HCT116 (cell line): ENCODE data around the gene KLHL9. TPM values are rescaled to one million over a fixed set of nuclear protein-coding genes. Genes with fewer than 3 reads are reported as not detected.

Experiments
- ATAC-seq: fragments of 200-7000 bp; cut with Tn5 transposase; 2 replicates; pipeline ENCODE4 v1.9.1; 2020; ENCODE audit warnings: mild to moderate bottlenecking, moderate library complexity
- BruUV-seq: library from RNA; stranded (reverse); fragments of 400-500 nt; replicated peaks from 2 replicates; lab custom pipeline; 2021; lab: Mats Ljungman, UMichigan
- CTCF ChIA-PET: fragments of 300-600 bp; sonication (Branson Sonifier 250); formaldehyde crosslinking; loops from one replicate; lab custom pipeline; 2021; ENCODE audit warnings: antibody characterized with exemption; lab: Charles Lee
- POLR2A ChIA-PET: fragments of 300-600, 350-600 bp; sonication (Branson Sonifier 250); formaldehyde crosslinking; loops from one replicate; lab custom pipeline; 2021; ENCODE audit warnings: antibody characterized with exemption; lab: Charles Lee
- RAD21 ChIA-PET, 2 experiments: fragments of 300-600 bp; sonication (Branson Sonifier 250); formaldehyde crosslinking; loops; one replicate each; lab custom pipeline; 2023; ENCODE audit warnings: low total read pairs in 2 of 2; ENCODE audit not compliant: uncharacterized antibody in 2 of 2, unreplicated experiment in 2 of 2, low non-redundant PET in 1 of 2; lab: Charles Lee
- DNase-seq: peaks from one replicate; pipeline ENCODE4 v3.0.0-alpha.2; 2010; ENCODE audit warnings: low read depth, low spot score
- H2AFZ ChIP-seq: fragments of 200-600 bp; shearing (Covaris generic), sonication (generic); 2 replicates; pipeline ENCODE4 v1.6.1; 2017; ENCODE audit warnings: low read depth, mixed run types, mixed read lengths, antibody characterized with exemption, low read length; ENCODE audit not compliant: poor library complexity, severe bottlenecking
- H3K27ac ChIP-seq: 2 replicates; pipeline ENCODE4 v1.5.1; 2012; ENCODE audit warnings: low read depth, low read length
- H3K27me3 ChIP-seq: fragments of 200-600 bp; sonication (generic); 2 replicates; pipeline ENCODE4 v1.6.1; 2016; ENCODE audit warnings: mixed run types, low read length, mixed read lengths; ENCODE audit not compliant: insufficient read depth
- H3K36me3 ChIP-seq, 2 experiments: fragments of 200-500 bp in 1 of 2; fragments of 200-600 bp in 1 of 2; sonication (Bioruptor generic) in 1 of 2; sonication (generic) in 1 of 2; 2 replicates each; pipeline versions ENCODE4 v1.5.1 to v1.6.1; 2014 to 2016; ENCODE audit warnings: low read length in 2 of 2, inconsistent platforms in 1 of 2, mixed read lengths in 1 of 2, mixed run types in 1 of 2; ENCODE audit not compliant: insufficient read depth in 2 of 2, control insufficient read depth in 1 of 2
- H3K4me1 ChIP-seq, 2 experiments: fragments of 200-600 bp in 1 of 2; sonication (generic) in 1 of 2; 2 replicates each; pipeline versions ENCODE4 v1.5.1 to v1.6.1; 2012 to 2017; ENCODE audit warnings: low read length in 2 of 2, inconsistent platforms in 1 of 2, mild to moderate bottlenecking in 1 of 2, mixed read lengths in 1 of 2, mixed run types in 1 of 2, moderate library complexity in 1 of 2; ENCODE audit not compliant: insufficient read depth in 2 of 2, control insufficient read depth in 1 of 2
- H3K4me2 ChIP-seq: fragments of 200-600 bp; sonication (generic); 2 replicates; pipeline ENCODE4 v1.6.1; 2017; ENCODE audit warnings: mixed run types, low read length, mixed read lengths
- H3K4me3 ChIP-seq, 2 experiments: fragments of 200-600 bp in 1 of 2; sonication (generic) in 1 of 2; replicated peaks in 1 of 2; 2 replicates each; pipeline ENCODE4 v1.5.1; 2011 to 2016; ENCODE audit warnings: low read length in 2 of 2, control low read depth in 1 of 2, low read depth in 1 of 2, mild to moderate bottlenecking in 1 of 2, mixed read lengths in 1 of 2, mixed run types in 1 of 2
- H3K79me2 ChIP-seq: fragments of 200-600 bp; sonication (generic); 2 replicates; pipeline ENCODE4 v1.6.1; 2017; ENCODE audit warnings: mild to moderate bottlenecking, mixed run types, low read length, moderate library complexity, mixed read lengths; ENCODE audit not compliant: insufficient read depth
- H3K9ac ChIP-seq: fragments of 200-600 bp; sonication (generic); 2 replicates; pipeline ENCODE4 v1.6.1; 2016; ENCODE audit warnings: low read length, mixed read lengths
- H3K9me2 ChIP-seq: fragments of 200-600 bp; sonication (generic), shearing (Covaris generic); 2 replicates; pipeline ENCODE4 v1.6.1; 2017; ENCODE audit warnings: mixed run types, mild to moderate bottlenecking, moderate library complexity; ENCODE audit not compliant: insufficient read depth
- H3K9me3 ChIP-seq, 2 experiments: fragments of 200-500 bp in 1 of 2; fragments of 200-600 bp in 1 of 2; sonication (Bioruptor generic) in 1 of 2; sonication (generic) in 1 of 2; 2 replicates each; pipeline ENCODE4 v1.6.1; 2014 to 2017; ENCODE audit warnings: low read length in 2 of 2, mixed read lengths in 2 of 2, inconsistent platforms in 1 of 2, low read depth in 1 of 2, mild to moderate bottlenecking in 1 of 2, mixed run types in 1 of 2, moderate library complexity in 1 of 2; ENCODE audit not compliant: control insufficient read depth in 1 of 2, insufficient read depth in 1 of 2
- H4K20me1 ChIP-seq: fragments of 200-600 bp; sonication (generic), shearing (Covaris generic); 2 replicates; pipeline ENCODE4 v1.6.1; 2017; ENCODE audit warnings: mixed run types, mild to moderate bottlenecking, moderate library complexity; ENCODE audit not compliant: insufficient read depth
- CBX3 ChIP-seq: IDR thresholded peaks from 2 replicates; pipeline ENCODE4 v1.6.1; 2012; ENCODE audit warnings: low read depth
- CTCF ChIP-seq, 3 experiments: fragments of 200-600 bp in 1 of 3; sonication (generic) in 1 of 3; IDR thresholded peaks in 2 of 3; conservative IDR thresholded peaks in 1 of 3; 2 replicates each; pipeline ENCODE4 v1.5.1; 2012 to 2017; ENCODE audit warnings: low read depth in 2 of 3, low read length in 2 of 3, antibody characterized with exemption in 1 of 3, borderline replicate concordance in 1 of 3, control low read depth in 1 of 3, mild to moderate bottlenecking in 1 of 3, mixed read lengths in 1 of 3, mixed run types in 1 of 3, moderate library complexity in 1 of 3; ENCODE audit not compliant: insufficient read depth in 1 of 3
- EGR1 ChIP-seq: IDR thresholded peaks from 2 replicates; pipeline ENCODE4 v1.6.1; 2012; ENCODE audit warnings: low read depth
- ELF1 ChIP-seq: IDR thresholded peaks from 2 replicates; pipeline ENCODE4 v1.6.1; 2012; ENCODE audit warnings: low read depth, borderline replicate concordance
- EZH2 ChIP-seq: fragments of 200-600 bp; sonication (generic); IDR thresholded peaks from 2 replicates; pipeline ENCODE4 v1.6.1; 2017; ENCODE audit warnings: antibody characterized with exemption, mixed run types
- EZH2phosphoT487 ChIP-seq: fragments of 200-600 bp; IDR thresholded peaks from 2 replicates; pipeline ENCODE4 v1.6.1; 2018; ENCODE audit warnings: antibody characterized with exemption, borderline replicate concordance
- FOSL1 ChIP-seq: IDR thresholded peaks from 2 replicates; pipeline ENCODE4 v1.6.1; 2012; ENCODE audit warnings: low read depth
- JUND ChIP-seq: IDR thresholded peaks from 2 replicates; pipeline ENCODE4 v1.6.1; 2012
- MAX ChIP-seq: IDR thresholded peaks from 2 replicates; pipeline ENCODE4 v1.6.1; 2012
- POLR2A ChIP-seq: IDR thresholded peaks from 2 replicates; pipeline ENCODE4 v1.7.0; 2011; ENCODE audit warnings: borderline replicate concordance; ENCODE audit not compliant: insufficient read depth, insufficient read length; ENCODE audit errors: extremely low read depth
- POLR2AphosphoS5 ChIP-seq: IDR thresholded peaks from 2 replicates; pipeline ENCODE4 v1.6.1; 2011; ENCODE audit warnings: mild to moderate bottlenecking, low read depth, low read length, moderate library complexity
- RAD21 ChIP-seq: IDR thresholded peaks from 2 replicates; pipeline ENCODE4 v1.6.1; 2012; ENCODE audit warnings: low read depth, mild to moderate bottlenecking
- REST ChIP-seq: IDR thresholded peaks from 2 replicates; pipeline ENCODE4 v1.6.1; 2012; ENCODE audit warnings: low read depth
- SP1 ChIP-seq: IDR thresholded peaks from 2 replicates; pipeline ENCODE4 v1.6.1; 2012; ENCODE audit warnings: low read depth
- SRF ChIP-seq: IDR thresholded peaks from 2 replicates; pipeline ENCODE4 v1.6.1; 2012; ENCODE audit warnings: low read depth
- TCF7L2 ChIP-seq: IDR thresholded peaks from 2 replicates; pipeline ENCODE4 v1.7.0; 2011; ENCODE audit warnings: borderline replicate concordance, inconsistent platforms; ENCODE audit not compliant: insufficient read depth, insufficient read length; ENCODE audit errors: extremely low read depth
- ZBTB33 ChIP-seq: IDR thresholded peaks from 2 replicates; pipeline ENCODE4 v1.6.1; 2011; ENCODE audit warnings: mild to moderate bottlenecking, low read length, moderate library complexity; ENCODE audit not compliant: insufficient replicate concordance; ENCODE audit errors: extremely low read depth
- ZFX ChIP-seq: fragments of 450-650 bp; IDR thresholded peaks from 2 replicates; pipeline ENCODE4 v1.6.1; 2017
- ZNF274 ChIP-seq: fragments of 200-500 bp; sonication (Bioruptor generic); IDR thresholded peaks from 2 replicates; pipeline ENCODE4 v1.6.1; 2014; ENCODE audit warnings: mild to moderate bottlenecking, low read depth, low read length, inconsistent platforms
- intact Hi-C: fragments of 100-400 bp; cut with micrococcal nuclease; formaldehyde crosslinking; loops from 2 replicates; pipeline ENCODE4 v1.10.0; 2022
- total RNA-seq: library from RNA; stranded (reverse); gene quantifications from one replicate; pipeline ENCODE4 v1.2.1, GENCODE V29; 2021; ENCODE audit not compliant: unreplicated experiment

Gene KLHL9
- total RNA-seq, 1 experiment from 2014 or later = 16.4 TPM

- intact Hi-C loops = no loop called here
- no peaks in the 10 kb centered on the region for H4K20me1 ChIP-seq
- H3K9me2 ChIP-seq = no peaks in the 10 kb centered on the region
- ChIA-PET CTCF (interaction anchor here (0.7 to 1.1 kb wide), 2 partner anchors 23 to 161 kb away, joined by 3 read pairs; no protein-coding TSS in a partner anchor), RAD21 (no interaction called here), POLR2A (no interaction called here)
- no peak within 1 kb of the TSS for H3K27ac ChIP-seq
- no peak within 1 kb of the TSS for H3K4me2 ChIP-seq
- no peak within 1 kb of the TSS for H3K4me3 ChIP-seq
- TF ChIP-seq ZBTB33 (no peak), RAD21 (no peak), POLR2A (no peak), EGR1 (no peak), SP1 (no peak), MAX (no peak), FOSL1 (no peak), ELF1 (no peak), ZNF274 (no peak), SRF (no peak), JUND (no peak), ZFX (no peak), TCF7L2 (no peak), REST (no peak), EZH2phosphoT487 (no peak), CTCF (IDR thresholded peaks at IDR 0.05 in 2 of 3, conservative IDR thresholded peaks at IDR 0.05 in 1 of 3; ENCODE audit: borderline replicate concordance in 1 of 3, insufficient read depth in 1 of 3, low read depth in 2 of 3, low read length in 2 of 3) (no peak), POLR2AphosphoS5 (no peak), CBX3 (no peak), EZH2 (no peak)
- BruUV-seq = no TSS peak
- H2AFZ ChIP-seq = no peak within 1 kb of the TSS
- no peaks in the 10 kb centered on the region for H3K4me1 ChIP-seq
- H3K36me3 ChIP-seq = no peaks in the 10 kb centered on the region
- H3K79me2 ChIP-seq = no peaks in the 10 kb centered on the region
- DNase-seq (no peak), ATAC-seq (no peak)
- no peaks in the 10 kb centered on the region for H3K27me3 ChIP-seq
- no peaks in the 10 kb centered on the region for H3K9me3 ChIP-seq
- H3K9ac ChIP-seq = no peak within 1 kb of the TSS
These were observed 30.0 kb downstream of the KLHL9 start, which contains the start of gene IFNA5 for GRCh38 chr9:21305213-21305612. TSS of gene IFNA5 (minus strand) at chr9:21305313. CDS start at chr9:21305256, 57 bp downstream.
